GM12865 (cell line): Measurements from ENCODE around the gene MSMB.

ENCODE experiments used
- DNase-seq: peaks from one replicate; pipeline ENCODE4 v3.0.0; 2010; ENCODE audit warnings: low read depth
- H3K4me3 ChIP-seq: 2 replicates; pipeline ENCODE4 v1.5.1; 2011; ENCODE audit warnings: mild to moderate bottlenecking, low read depth, low read length, control low read depth
- CTCF ChIP-seq: IDR thresholded peaks from 2 replicates; pipeline ENCODE4 v1.5.1; 2011; ENCODE audit warnings: low read length, control low read depth, low read depth, inconsistent platforms; ENCODE audit not compliant: insufficient read depth; ENCODE audit errors: missing control alignments

Gene MSMB

GRCh38 chr10:46077141-46077554, 31.1 kb upstream of the MSMB start:
- no peak for TF ChIP-seq CTCF
- H3K4me3 ChIP-seq = no peak overlapping the region
- DNase-seq = no peak

- H3K4me3 ChIP-seq = no peak overlapping the region
- DNase-seq = no peak
- no peak for TF ChIP-seq CTCF
Measured at GRCh38 chr10:46075869-46076268, 29.8 kb upstream of the MSMB start.

GRCh38 chr10:46074196-46074946, 28.3 kb upstream of the MSMB start:
- TF ChIP-seq CTCF = no peak
- DNase-seq = no peak
- H3K4me3 ChIP-seq = no peak overlapping the region

GRCh38 chr10:46073564-46073963, 27.5 kb upstream of the MSMB start:
- no peak for DNase-seq
- no peak overlapping the region for H3K4me3 ChIP-seq
- no peak for TF ChIP-seq CTCF

- no peak for TF ChIP-seq CTCF
- no peak for DNase-seq
- H3K4me3 ChIP-seq = no peak overlapping the region
Measured at GRCh38 chr10:46070749-46071148, 24.7 kb upstream of the MSMB start.

- H3K4me3 ChIP-seq = no peak overlapping the region
- no peak for TF ChIP-seq CTCF
- DNase-seq = no peak
Measured at GRCh38 chr10:46069771-46070463, 23.8 kb upstream of the MSMB start.
